ENCODE data around the gene PBX3. TPM values are rescaled to one million over a fixed set of nuclear protein-coding genes. Genes with fewer than 3 reads are reported as not detected.

PBX3 gene
- total and polyA plus RNA-seq, 4 donors: 7.3 to 18.9 (median 11.1) TPM

GRCh38 chr9:125886365-125886764, 139.2 kb downstream of the PBX3 start:
- Histone ChIP-seq H3K9ac (ENCODE audit: low read depth in 1 of 2, low read length in 2 of 2) (no peak overlapping the region), H3K9me3 (ENCODE audit: control insufficient read depth in 4 of 4, low read length in 3 of 4) (no peaks in the 10 kb centered on the region), H3K4me3 (ENCODE audit: low read depth in 1 of 3, low read length in 3 of 3) (no peak overlapping the region), H3K36me3 (ENCODE audit: control insufficient read depth in 4 of 4, insufficient read depth in 3 of 4, low read depth in 1 of 4, low read length in 3 of 4) (no peaks in the 10 kb centered on the region), H3K4me1 (ENCODE audit: control insufficient read depth in 4 of 4, insufficient read depth in 4 of 4, low read length in 3 of 4) (peaks cover 3 to 13% (median 7%) of the 10 kb centered on the region in 4 donors), H3K27ac (ENCODE audit: low read depth in 1 of 2, low read length in 2 of 2) (no peak overlapping the region), H3K27me3 (ENCODE audit: control insufficient read depth in 4 of 4, insufficient read depth in 4 of 4, low read length in 3 of 4) (no peaks in the 10 kb centered on the region)
- TF ChIP-seq GABPA (IDR thresholded peaks at IDR 0.05 in 1 of 2, conservative IDR thresholded peaks at IDR 0.05 in 1 of 2) (no peak), HNF4A (conservative IDR thresholded peaks at IDR 0.05) (no peak), REST (IDR thresholded peaks at IDR 0.05) (no peak), SP1 (IDR thresholded peaks at IDR 0.05) (no peak), HNF4G (IDR thresholded peaks at IDR 0.05) (no peak), FOXA1 (IDR thresholded peaks at IDR 0.05) (no peak), ATF3 (IDR thresholded peaks at IDR 0.05) (no peak), FOXA2 (IDR thresholded peaks at IDR 0.05) (no peak), ZBTB33 (IDR thresholded peaks at IDR 0.05) (no peak), RAD21 (IDR thresholded peaks at IDR 0.05) (no peak), CTCF (IDR thresholded peaks at IDR 0.05; ENCODE audit: low read depth, low read length, missing input control) (no peak), JUND (IDR thresholded peaks at IDR 0.05) (no peak), YY1 (IDR thresholded peaks at IDR 0.05) (no peak), MAX (IDR thresholded peaks at IDR 0.05) (no peak), EGR1 (IDR thresholded peaks at IDR 0.05; ENCODE audit: low read depth in 2 of 2) (no peak), NR2F2 (IDR thresholded peaks at IDR 0.05) (no peak), RXRA (IDR thresholded peaks at IDR 0.05) (no peak)
- DNase-seq (ENCODE audit: low spot score): no peak
- WGBS: 89% methylated on average over 3 of the region's 3 CpGs

- H3K9ac ChIP-seq (ENCODE audit: low read depth in 1 of 2, low read length in 2 of 2): no peak overlapping the region
- no peak overlapping the region for H3K4me3 ChIP-seq (ENCODE audit: low read depth in 1 of 3, low read length in 3 of 3)
- no peak overlapping the region for H3K27ac ChIP-seq (ENCODE audit: low read depth in 1 of 2, low read length in 2 of 2)
- H3K4me1 ChIP-seq (ENCODE audit: control insufficient read depth in 4 of 4, insufficient read depth in 4 of 4, low read length in 3 of 4): peaks cover 3 to 13% (median 7%) of the 10 kb centered on the region in 4 donors
- no peaks in the 10 kb centered on the region for H3K27me3 ChIP-seq (ENCODE audit: control insufficient read depth in 4 of 4, insufficient read depth in 4 of 4, low read length in 3 of 4)
- no peaks in the 10 kb centered on the region for H3K9me3 ChIP-seq (ENCODE audit: control insufficient read depth in 4 of 4, low read length in 3 of 4)
- TF ChIP-seq FOXA2 (IDR thresholded peaks at IDR 0.05) (no peak), RAD21 (IDR thresholded peaks at IDR 0.05) (no peak), EGR1 (IDR thresholded peaks at IDR 0.05; ENCODE audit: low read depth in 2 of 2) (no peak), FOXA1 (IDR thresholded peaks at IDR 0.05) (no peak), SP1 (IDR thresholded peaks at IDR 0.05) (no peak), GABPA (IDR thresholded peaks at IDR 0.05 in 1 of 2, conservative IDR thresholded peaks at IDR 0.05 in 1 of 2) (no peak), REST (IDR thresholded peaks at IDR 0.05) (no peak), CTCF (IDR thresholded peaks at IDR 0.05; ENCODE audit: low read depth, low read length, missing input control) (no peak), HNF4A (conservative IDR thresholded peaks at IDR 0.05) (no peak), JUND (IDR thresholded peaks at IDR 0.05) (no peak), HNF4G (IDR thresholded peaks at IDR 0.05) (no peak)
- 81% methylated on average over 2 of the region's 2 CpGs for WGBS
- no peak for DNase-seq (ENCODE audit: low spot score)
- H3K36me3 ChIP-seq (ENCODE audit: control insufficient read depth in 4 of 4, insufficient read depth in 3 of 4, low read depth in 1 of 4, low read length in 3 of 4): no peaks in the 10 kb centered on the region
These were observed 140.0 kb downstream of the PBX3 start for GRCh38 chr9:125887172-125887571.
